Panc1 (cell line): ENCODE measurements around the gene SNRPD2.

ENCODE experiments used
- CTCF ChIP-seq: fragments of 450-650 bp; IDR thresholded peaks from 2 replicates; pipeline ENCODE4 v1.5.1; 2017; ENCODE audit warnings: mild to moderate bottlenecking
- REST ChIP-seq, 2 experiments: IDR thresholded peaks; 2 replicates each; pipeline ENCODE4 v1.6.1; 2011 to 2012; ENCODE audit warnings: low read depth in 2 of 2, control low read depth in 1 of 2, low read length in 1 of 2, mild to moderate bottlenecking in 1 of 2, moderate library complexity in 1 of 2; ENCODE audit not compliant: insufficient read depth in 1 of 2
- SIN3A ChIP-seq: IDR thresholded peaks from 2 replicates; pipeline ENCODE4 v1.6.1; 2012; ENCODE audit warnings: low read depth, mild to moderate bottlenecking, low read length, moderate library complexity, borderline replicate concordance; ENCODE audit not compliant: insufficient read depth

GRCh38 chr19:45733160-45733810 lies 41.5 kb upstream of the SNRPD2 start, which contains the start of gene MEIOSIN:
- TF ChIP-seq CTCF (no peak), REST (IDR thresholded peaks at IDR 0.05; ENCODE audit: insufficient read depth in 1 of 2, low read depth in 2 of 2, low read length in 1 of 2) (no peak), SIN3A (no peak)
